Umbilical cord (tissue), 2 donors: ENCODE data around the gene TPCN2. TPM values are rescaled to one million over a fixed set of nuclear protein-coding genes. Genes with fewer than 3 reads are reported as not detected.

Experiments
- DNase-seq: peaks from one replicate; pipeline ENCODE4 v3.0.0-alpha.2; 2015; ENCODE audit warnings: low spot score
- total RNA-seq: library from RNA; depleted of rRNA; stranded (reverse); fragments of >200 nt; gene quantifications from one replicate; pipeline ENCODE4 v1.2.3, GENCODE V29; 2014; ENCODE audit warnings: low replicate concordance; ENCODE audit not compliant: insufficient read depth

Gene TPCN2
- total RNA-seq, 1 donor from 2014 or later: 11.3 TPM

DNA sequence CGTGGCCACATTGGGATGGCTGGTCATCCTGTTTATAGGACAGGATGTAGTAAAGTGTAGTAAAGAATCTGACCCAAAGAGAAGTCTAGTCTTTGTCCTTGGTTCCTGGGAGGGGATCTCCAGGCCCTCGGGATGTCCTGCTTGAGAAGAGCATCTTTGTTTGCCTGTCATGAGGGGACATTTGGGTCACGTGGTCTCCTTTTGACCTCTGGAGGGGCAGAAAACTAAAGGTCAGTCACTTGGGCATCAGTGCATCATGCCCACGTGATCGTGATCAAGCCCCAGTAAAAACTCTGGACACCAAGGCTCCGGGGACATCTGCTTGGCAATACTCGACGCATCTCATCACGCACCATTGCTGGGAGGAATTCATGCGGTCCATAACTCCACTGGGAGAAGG lies 116.1 kb downstream of the TPCN2 start:
- no peak for DNase-seq

GRCh38 chr11:69165775-69166174 lies 117.0 kb downstream of the TPCN2 start:
- DNase-seq: no peak

DNA sequence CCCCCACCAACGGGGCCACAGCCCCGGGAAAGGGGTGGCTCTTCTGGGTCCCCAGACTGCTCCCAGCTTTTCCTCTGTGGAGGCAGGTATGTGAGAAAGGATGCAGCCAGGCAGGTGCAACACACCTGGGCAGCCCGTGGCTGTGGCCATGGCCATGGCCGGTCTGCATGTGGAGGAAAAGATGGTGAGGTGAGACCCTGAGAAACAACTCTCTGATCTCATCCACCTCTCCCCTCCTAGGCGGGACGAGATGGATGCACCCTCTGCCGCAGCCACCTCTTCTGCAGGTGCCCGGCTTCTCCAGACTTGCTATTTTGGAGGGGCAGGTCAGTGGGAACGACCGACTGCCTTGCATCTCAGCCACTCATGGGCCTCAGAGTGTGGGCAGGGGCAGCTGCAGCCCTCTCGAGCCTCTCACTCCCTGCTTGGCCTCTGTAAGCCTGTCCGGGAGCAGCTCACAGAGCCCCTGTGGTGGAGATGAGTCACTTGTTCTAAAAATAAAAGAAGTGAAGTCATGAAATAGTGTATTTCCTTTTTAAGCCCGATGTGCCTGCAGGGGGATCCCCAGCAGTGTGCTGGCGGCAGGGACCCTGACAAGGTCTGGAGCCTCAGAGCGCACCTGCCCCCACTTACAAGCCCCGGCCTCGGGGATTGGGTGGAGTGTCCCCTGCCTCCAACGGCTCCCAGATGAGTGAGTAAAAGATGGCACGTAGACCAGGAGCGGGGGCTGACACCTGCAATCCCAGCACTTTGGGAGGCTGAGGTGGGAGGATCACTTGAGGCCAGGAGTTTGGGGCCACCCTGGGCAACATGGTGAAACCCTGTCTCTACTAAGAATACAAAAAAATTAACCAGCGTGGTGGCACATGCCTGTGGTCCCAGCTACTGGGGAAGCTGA lies 117.7 kb downstream of the TPCN2 start:
- DNase-seq: peak; percentile 93

GRCh38 chr11:69167130-69167915 lies 118.6 kb downstream of the TPCN2 start:
- no peak for DNase-seq

DNA sequence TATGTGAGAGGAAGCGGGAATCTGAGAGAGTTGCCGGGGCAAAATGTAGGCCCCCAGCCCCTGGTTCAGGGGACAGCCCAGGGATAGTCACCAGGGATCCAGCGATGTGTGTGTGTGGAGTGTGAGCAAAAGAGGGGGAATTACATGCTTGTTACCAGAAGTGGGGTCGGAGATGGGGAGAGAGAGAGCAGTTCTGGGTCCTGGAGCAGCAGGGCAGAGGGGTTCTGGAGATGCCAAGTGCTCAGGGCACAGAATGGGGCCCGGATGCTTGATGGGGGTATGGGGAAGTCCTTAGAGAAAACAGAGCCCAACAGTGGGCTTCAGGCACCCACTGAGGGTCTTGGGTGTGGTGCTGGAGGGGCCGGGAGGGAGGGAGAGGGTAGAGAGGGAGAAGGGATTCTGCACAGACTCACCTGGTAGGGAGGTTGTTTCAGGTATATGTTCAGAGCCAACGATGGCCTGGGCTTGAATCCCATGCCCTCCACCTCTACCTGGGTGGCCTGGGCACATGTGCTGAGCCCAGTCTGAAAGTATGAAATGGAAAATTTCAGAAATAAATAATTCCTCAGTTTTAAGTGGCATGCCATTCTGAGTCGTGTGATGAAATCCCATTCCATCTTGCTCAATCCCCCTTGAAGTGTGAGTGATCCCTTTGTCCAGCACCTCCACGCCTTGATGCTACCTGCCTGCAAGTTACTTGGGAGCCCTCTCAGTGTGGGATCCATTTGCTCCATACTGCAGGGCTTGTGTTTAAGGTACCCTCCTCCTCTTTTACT lies 119.4 kb downstream of the TPCN2 start:
- no peak for DNase-seq

GRCh38 chr11:69169479-69169878 lies 120.7 kb downstream of the TPCN2 start:
- DNase-seq: no peak

- DNase-seq: peak; percentile 41
These were observed 122.0 kb downstream of the TPCN2 start for GRCh38 chr11:69170704-69171103.

DNA sequence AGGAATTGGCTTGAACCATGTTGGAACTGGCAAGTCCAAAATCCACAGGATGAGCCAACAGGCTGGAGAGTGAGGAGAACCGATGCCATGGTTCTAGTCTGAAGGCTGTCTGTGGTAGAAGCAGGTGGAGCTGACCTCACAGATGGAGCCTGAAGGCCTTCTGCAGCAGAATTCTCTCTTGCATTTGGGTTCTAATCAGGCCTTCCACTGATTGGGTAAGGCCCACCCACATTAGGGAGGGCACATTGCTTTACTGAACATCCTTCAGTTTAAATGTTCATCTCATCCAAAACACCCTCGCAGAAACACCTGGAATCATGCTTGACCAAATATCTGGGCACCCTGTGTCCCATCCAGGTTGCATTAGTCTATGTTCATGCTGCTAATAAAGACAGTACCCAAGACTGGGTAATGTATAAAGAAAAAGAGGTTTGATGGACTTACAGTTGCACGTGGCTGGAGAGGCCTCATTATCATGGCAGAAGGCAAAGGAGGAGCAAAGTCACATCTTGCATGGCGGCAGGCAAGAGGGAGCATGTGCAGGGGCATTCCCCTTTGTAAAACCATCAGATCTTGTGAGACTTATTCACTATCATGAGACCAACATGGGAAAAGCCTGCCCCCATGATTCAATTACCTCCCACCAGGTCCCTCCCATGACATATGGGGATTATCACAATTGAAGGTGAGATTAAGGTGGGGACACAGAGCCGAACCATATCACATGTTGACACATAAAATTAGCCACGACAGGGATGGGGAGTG lies 122.9 kb downstream of the TPCN2 start:
- no peak for DNase-seq

DNA sequence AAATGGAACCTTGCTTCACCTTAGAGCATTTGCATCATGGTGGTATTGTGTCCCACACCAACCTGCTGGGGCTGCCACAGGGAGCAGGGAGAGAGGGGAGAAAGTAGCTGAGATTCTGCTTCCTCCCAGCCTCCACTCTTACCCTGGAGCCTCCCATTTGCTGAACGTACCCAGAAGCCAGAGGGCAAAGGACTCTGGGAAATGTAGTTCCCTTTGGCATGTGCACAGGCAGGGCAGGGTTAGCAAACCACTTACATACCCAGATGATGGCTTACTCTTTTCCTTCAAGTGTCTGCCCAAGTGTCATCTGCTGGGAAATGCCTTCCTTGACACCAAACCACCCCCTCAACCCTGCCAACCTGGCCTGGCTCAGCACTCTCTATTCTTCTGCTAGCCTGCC lies 123.9 kb downstream of the TPCN2 start:
- no peak for DNase-seq

GRCh38 chr11:69173331-69173730 lies 124.6 kb downstream of the TPCN2 start:
- no peak for DNase-seq

- no peak for DNase-seq
These were observed 125.3 kb downstream of the TPCN2 start for GRCh38 chr11:69173925-69174581.

GRCh38 chr11:69174841-69175240 lies 126.1 kb downstream of the TPCN2 start:
- no peak for DNase-seq

DNA sequence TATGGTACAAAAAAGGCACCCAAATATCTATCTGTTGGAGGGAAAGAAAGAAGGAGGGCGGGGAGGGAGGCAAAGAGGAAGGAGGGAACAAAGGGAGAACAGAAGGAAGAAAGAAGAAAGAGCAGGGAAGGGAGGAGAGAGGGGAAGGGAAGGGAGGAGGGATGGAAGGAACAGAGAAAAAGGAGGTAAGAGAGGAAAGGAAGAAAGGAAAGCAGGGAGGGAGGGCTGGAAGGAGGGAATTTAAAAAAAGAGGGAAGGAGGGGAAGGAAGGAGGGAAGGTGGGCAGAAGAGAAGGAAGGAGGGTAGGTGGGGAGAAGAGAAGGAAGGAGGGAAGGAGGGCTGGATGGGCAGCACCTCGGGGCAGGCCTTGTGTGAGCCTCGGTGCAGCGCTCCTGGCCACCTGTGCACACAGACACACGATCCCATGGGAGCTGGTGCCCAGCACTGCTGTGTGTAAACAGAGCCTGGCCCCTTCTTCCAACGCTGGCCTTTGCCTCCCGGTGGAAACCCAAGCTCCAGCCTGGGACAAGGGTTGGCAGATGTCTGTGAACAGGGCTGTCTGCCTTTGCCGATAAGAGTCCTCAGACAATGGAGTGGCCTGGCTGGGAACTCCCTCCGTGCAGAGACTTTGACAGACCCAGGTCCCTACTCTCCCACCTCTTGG lies 130.2 kb downstream of the TPCN2 start:
- DNase-seq: no peak

- no peak for DNase-seq
These were observed 131.5 kb downstream of the TPCN2 start for GRCh38 chr11:69180226-69180625.

DNA sequence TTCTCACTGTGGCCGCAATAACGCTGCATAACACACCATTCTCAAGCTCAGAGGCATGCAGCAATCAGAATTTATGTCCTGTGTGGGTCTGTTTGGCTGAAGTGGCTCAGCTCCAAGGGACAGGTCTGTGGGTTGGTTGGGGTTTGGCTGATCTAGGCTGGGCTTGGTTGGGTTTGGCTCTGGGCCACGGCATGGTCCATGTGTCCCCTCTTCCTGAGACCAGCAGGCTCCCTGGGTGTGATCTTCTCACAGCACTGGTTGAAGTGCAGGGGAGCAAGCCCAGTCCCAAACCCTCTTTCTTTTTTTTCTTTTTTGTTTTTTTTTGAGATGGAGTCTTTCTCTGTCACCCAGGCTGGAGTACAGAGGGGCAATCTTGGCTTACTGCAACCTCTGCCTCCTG lies 132.0 kb downstream of the TPCN2 start:
- no peak for DNase-seq

DNA sequence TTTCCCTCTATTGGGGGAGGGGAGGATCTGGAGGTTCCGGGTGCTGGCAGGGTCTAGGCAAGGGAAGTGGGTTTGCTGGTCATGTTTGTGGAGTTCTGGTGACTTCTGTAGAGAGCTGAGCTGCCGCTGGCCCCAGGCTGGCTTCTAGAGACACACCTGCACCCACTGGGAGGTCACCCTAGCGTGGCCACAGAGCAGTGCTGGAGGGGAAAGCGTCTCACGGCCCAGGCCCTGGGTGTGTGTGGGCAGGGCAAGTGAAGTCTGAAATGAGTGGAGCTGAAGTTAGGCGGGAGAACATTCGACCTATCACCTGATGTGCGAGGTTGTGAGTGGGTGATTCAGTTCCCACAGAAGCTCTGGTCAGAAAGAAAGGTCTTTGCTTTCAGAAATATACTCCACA lies 134.9 kb downstream of the TPCN2 start:
- no peak for DNase-seq
